GM23338 (cell line): ENCODE results near the gene SLC25A11.

Source experiments
- CREB1 ChIP-seq: fragments of 250-450 bp; sonication (Bioruptor Pico); IDR thresholded peaks from 2 replicates; pipeline ENCODE4 v1.5.0; 2020; ENCODE audit warnings: low read depth, mild to moderate bottlenecking, moderate library complexity
- EZH2 ChIP-seq: fragments of 200-600 bp; sonication (generic); IDR thresholded peaks from one replicate; pipeline ENCODE4 v1.8.0; 2017; ENCODE audit warnings: antibody characterized with exemption, mild to moderate bottlenecking, low read depth; ENCODE audit not compliant: unreplicated experiment
- EZH2phosphoT487 ChIP-seq: fragments of 200-600 bp; sonication (generic); IDR thresholded peaks from one replicate; pipeline ENCODE4 v1.8.1; 2018; ENCODE audit warnings: antibody characterized with exemption; ENCODE audit not compliant: unreplicated experiment
- JUNB ChIP-seq: IDR thresholded peaks from one replicate; pipeline ENCODE4 v1.6.1; 2016; ENCODE audit warnings: antibody characterized with exemption; ENCODE audit not compliant: unreplicated experiment
- NANOG ChIP-seq: IDR thresholded peaks from 2 replicates; pipeline ENCODE4 v1.6.1; 2016; ENCODE audit warnings: antibody characterized with exemption, borderline replicate concordance
- POLR2AphosphoS5 ChIP-seq: IDR thresholded peaks from 2 replicates; pipeline ENCODE4 v1.6.1; 2016; ENCODE audit warnings: antibody characterized with exemption, low read depth
- STAT1 ChIP-seq: IDR thresholded peaks from one replicate; pipeline ENCODE4 v1.6.1; 2016; ENCODE audit warnings: antibody characterized with exemption; ENCODE audit not compliant: unreplicated experiment
- ZNF114 ChIP-seq: fragments of 250-450 bp; sonication (Bioruptor Pico); IDR thresholded peaks from 2 replicates; pipeline ENCODE4 v1.5.0; 2020; ENCODE audit warnings: mild to moderate bottlenecking, moderate library complexity
- ZNF331 ChIP-seq: fragments of 250-450 bp; sonication (Bioruptor Pico); IDR thresholded peaks from 2 replicates; pipeline ENCODE4 v1.5.0; 2020; ENCODE audit warnings: low read depth, mild to moderate bottlenecking, moderate library complexity
- TF ChIP-seq, protein P1 (sequence below), 2 experiments: fragments of 200-600 bp in 1 of 2; sonication (generic) in 1 of 2; conservative IDR thresholded peaks; 2 replicates each; pipeline versions ENCODE4 v1.5.1 to v1.6.1; 2016 to 2017; ENCODE audit warnings: antibody characterized with exemption in 2 of 2, low read depth in 2 of 2, mild to moderate bottlenecking in 2 of 2, moderate library complexity in 1 of 2
- TF ChIP-seq, protein P2 (sequence below): IDR thresholded peaks from one replicate; pipeline ENCODE4 v1.6.1; 2018; ENCODE audit warnings: antibody characterized with exemption; ENCODE audit not compliant: unreplicated experiment
- TF ChIP-seq, protein P3 (sequence below): IDR thresholded peaks from 2 replicates; pipeline ENCODE4 v1.6.1; 2016; ENCODE audit warnings: antibody characterized with exemption
- TF ChIP-seq, protein P4 (sequence below): fragments of 250-450 bp; sonication (Bioruptor Pico); IDR thresholded peaks from 2 replicates; pipeline ENCODE4 v1.5.0; 2020; ENCODE audit warnings: mild to moderate bottlenecking, moderate library complexity

DNA sequence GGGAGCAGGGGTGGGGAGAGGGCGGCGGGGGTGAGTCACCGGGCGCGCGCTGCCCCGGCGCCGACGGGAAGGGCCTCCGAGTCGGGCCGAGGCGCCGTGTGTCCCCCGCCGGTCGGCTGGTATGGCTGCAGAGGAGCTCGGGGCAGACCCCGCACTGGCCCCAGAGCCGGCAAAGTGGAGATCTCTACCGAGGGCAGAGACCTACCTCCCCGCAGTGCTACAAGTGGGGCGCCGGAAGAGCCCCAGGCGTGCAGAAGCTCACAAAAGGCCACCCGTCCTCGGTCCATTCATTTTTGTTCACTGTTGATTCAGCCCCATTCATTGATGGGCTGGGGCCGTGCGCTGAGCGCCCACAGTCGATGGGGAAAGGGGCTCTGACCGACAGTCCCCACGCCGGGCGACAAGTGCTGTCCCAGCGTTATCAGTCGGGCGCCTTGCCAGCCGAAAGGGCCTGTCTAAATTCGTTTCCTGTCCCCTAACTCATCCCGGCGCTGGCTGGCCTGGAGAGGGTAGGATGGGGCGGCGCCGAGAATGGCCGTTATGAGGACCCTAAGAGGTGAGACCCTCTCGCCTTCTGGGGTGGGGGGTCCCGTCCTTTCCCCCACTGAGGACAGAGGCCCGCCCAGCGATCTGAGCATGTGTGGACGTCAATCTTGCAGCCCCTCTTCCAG is 10.4 kb upstream of the SLC25A11 start:
- TF ChIP-seq, protein P1, sequence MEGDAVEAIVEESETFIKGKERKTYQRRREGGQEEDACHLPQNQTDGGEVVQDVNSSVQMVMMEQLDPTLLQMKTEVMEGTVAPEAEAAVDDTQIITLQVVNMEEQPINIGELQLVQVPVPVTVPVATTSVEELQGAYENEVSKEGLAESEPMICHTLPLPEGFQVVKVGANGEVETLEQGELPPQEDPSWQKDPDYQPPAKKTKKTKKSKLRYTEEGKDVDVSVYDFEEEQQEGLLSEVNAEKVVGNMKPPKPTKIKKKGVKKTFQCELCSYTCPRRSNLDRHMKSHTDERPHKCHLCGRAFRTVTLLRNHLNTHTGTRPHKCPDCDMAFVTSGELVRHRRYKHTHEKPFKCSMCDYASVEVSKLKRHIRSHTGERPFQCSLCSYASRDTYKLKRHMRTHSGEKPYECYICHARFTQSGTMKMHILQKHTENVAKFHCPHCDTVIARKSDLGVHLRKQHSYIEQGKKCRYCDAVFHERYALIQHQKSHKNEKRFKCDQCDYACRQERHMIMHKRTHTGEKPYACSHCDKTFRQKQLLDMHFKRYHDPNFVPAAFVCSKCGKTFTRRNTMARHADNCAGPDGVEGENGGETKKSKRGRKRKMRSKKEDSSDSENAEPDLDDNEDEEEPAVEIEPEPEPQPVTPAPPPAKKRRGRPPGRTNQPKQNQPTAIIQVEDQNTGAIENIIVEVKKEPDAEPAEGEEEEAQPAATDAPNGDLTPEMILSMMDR (conservative IDR thresholded peaks at IDR 0.05; ENCODE audit: low read depth in 2 of 2), result no peak
- TF ChIP-seq POLR2AphosphoS5, result peak; percentile 18; the same call in 1 of the 2 replicates
- TF ChIP-seq, protein P2, sequence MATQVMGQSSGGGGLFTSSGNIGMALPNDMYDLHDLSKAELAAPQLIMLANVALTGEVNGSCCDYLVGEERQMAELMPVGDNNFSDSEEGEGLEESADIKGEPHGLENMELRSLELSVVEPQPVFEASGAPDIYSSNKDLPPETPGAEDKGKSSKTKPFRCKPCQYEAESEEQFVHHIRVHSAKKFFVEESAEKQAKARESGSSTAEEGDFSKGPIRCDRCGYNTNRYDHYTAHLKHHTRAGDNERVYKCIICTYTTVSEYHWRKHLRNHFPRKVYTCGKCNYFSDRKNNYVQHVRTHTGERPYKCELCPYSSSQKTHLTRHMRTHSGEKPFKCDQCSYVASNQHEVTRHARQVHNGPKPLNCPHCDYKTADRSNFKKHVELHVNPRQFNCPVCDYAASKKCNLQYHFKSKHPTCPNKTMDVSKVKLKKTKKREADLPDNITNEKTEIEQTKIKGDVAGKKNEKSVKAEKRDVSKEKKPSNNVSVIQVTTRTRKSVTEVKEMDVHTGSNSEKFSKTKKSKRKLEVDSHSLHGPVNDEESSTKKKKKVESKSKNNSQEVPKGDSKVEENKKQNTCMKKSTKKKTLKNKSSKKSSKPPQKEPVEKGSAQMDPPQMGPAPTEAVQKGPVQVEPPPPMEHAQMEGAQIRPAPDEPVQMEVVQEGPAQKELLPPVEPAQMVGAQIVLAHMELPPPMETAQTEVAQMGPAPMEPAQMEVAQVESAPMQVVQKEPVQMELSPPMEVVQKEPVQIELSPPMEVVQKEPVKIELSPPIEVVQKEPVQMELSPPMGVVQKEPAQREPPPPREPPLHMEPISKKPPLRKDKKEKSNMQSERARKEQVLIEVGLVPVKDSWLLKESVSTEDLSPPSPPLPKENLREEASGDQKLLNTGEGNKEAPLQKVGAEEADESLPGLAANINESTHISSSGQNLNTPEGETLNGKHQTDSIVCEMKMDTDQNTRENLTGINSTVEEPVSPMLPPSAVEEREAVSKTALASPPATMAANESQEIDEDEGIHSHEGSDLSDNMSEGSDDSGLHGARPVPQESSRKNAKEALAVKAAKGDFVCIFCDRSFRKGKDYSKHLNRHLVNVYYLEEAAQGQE, result no peak
- TF ChIP-seq EZH2, result no peak
- TF ChIP-seq CREB1, result no peak
- no peak for TF ChIP-seq JUNB
- TF ChIP-seq EZH2phosphoT487, result no peak
- no peak for TF ChIP-seq ZNF114
- TF ChIP-seq, protein P3, sequence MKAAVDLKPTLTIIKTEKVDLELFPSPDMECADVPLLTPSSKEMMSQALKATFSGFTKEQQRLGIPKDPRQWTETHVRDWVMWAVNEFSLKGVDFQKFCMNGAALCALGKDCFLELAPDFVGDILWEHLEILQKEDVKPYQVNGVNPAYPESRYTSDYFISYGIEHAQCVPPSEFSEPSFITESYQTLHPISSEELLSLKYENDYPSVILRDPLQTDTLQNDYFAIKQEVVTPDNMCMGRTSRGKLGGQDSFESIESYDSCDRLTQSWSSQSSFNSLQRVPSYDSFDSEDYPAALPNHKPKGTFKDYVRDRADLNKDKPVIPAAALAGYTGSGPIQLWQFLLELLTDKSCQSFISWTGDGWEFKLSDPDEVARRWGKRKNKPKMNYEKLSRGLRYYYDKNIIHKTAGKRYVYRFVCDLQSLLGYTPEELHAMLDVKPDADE, result no peak
- TF ChIP-seq, protein P4, sequence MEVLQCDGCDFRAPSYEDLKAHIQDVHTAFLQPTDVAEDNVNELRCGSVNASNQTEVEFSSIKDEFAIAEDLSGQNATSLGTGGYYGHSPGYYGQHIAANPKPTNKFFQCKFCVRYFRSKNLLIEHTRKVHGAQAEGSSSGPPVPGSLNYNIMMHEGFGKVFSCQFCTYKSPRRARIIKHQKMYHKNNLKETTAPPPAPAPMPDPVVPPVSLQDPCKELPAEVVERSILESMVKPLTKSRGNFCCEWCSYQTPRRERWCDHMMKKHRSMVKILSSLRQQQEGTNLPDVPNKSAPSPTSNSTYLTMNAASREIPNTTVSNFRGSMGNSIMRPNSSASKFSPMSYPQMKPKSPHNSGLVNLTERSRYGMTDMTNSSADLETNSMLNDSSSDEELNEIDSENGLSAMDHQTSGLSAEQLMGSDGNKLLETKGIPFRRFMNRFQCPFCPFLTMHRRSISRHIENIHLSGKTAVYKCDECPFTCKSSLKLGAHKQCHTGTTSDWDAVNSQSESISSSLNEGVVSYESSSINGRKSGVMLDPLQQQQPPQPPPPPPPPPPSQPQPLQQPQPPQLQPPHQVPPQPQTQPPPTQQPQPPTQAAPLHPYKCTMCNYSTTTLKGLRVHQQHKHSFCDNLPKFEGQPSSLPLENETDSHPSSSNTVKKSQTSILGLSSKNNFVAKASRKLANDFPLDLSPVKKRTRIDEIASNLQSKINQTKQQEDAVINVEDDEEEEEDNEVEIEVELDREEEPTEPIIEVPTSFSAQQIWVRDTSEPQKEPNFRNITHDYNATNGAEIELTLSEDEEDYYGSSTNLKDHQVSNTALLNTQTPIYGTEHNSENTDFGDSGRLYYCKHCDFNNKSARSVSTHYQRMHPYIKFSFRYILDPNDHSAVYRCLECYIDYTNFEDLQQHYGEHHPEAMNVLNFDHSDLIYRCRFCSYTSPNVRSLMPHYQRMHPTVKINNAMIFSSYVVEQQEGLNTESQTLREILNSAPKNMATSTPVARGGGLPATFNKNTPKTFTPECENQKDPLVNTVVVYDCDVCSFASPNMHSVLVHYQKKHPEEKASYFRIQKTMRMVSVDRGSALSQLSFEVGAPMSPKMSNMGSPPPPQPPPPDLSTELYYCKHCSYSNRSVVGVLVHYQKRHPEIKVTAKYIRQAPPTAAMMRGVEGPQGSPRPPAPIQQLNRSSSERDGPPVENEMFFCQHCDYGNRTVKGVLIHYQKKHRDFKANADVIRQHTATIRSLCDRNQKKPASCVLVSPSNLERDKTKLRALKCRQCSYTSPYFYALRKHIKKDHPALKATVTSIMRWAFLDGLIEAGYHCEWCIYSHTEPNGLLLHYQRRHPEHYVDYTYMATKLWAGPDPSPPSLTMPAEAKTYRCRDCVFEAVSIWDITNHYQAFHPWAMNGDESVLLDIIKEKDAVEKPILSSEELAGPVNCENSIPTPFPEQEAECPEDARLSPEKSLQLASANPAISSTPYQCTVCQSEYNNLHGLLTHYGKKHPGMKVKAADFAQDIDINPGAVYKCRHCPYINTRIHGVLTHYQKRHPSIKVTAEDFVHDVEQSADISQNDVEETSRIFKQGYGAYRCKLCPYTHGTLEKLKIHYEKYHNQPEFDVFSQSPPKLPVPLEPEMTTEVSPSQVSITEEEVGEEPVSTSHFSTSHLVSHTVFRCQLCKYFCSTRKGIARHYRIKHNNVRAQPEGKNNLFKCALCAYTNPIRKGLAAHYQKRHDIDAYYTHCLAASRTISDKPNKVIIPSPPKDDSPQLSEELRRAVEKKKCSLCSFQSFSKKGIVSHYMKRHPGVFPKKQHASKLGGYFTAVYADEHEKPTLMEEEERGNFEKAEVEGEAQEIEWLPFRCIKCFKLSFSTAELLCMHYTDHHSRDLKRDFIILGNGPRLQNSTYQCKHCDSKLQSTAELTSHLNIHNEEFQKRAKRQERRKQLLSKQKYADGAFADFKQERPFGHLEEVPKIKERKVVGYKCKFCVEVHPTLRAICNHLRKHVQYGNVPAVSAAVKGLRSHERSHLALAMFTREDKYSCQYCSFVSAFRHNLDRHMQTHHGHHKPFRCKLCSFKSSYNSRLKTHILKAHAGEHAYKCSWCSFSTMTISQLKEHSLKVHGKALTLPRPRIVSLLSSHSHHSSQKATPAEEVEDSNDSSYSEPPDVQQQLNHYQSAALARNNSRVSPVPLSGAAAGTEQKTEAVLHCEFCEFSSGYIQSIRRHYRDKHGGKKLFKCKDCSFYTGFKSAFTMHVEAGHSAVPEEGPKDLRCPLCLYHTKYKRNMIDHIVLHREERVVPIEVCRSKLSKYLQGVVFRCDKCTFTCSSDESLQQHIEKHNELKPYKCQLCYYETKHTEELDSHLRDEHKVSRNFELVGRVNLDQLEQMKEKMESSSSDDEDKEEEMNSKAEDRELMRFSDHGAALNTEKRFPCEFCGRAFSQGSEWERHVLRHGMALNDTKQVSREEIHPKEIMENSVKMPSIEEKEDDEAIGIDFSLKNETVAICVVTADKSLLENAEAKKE (CRISPR knock-in tag), result no peak
- no peak for TF ChIP-seq STAT1
- TF ChIP-seq NANOG, result no peak
- TF ChIP-seq ZNF331, result no peak
